ENCODE results near the gene CHIT1. TPM values are rescaled to one million over a fixed set of nuclear protein-coding genes. Genes with fewer than 3 reads are reported as not detected.

Gene CHIT1
- total and polyA plus RNA-seq, 8 donors, result 0.09 to 3.0 (median 0.24) TPM; not detected in 1

DNA sequence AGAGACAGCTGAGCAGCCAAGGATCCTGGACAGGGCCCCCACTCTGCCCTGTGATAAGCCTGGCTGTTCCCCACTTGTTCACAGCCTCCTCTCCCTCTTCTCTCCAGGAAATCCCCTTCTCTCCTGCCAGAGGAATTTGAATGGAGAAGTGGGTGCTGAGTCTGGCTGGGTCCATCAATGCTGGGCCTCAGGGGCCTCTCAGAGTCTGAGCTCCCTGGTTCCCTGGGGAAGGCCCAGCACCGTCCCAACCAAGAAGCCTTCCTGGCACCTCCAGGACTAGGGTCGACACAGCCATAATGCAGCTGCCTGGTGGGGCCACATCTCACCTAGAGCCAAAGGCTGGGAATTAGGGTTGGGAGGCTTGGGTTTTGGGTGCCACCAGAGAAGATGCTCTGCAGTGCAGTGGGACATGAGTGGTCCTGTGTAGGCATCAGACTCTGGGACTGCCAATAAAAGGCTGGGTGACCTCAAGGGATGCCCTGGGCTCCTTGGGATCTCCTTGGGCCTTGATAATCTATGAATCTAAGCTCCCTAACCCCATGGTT, 56.4 kb downstream of the CHIT1 start:
- no peak for TF ChIP-seq CTCF (IDR thresholded peaks at IDR 0.05)
- Histone ChIP-seq H3K4me3 (no peak overlapping the region), H3K27me3 (no peaks in the 10 kb centered on the region), H3K36me3 (no peaks in the 10 kb centered on the region), H3K27ac (no peak overlapping the region), H3K4me1 (peaks cover 8 to 32% of the 10 kb centered on the region in 2 donors), H3K9me3 (no peaks in the 10 kb centered on the region)
- DNase-seq (no peak), ATAC-seq (no peak)
- intact Hi-C loops (cut with DNase I), result no loop called here

- TF ChIP-seq CTCF (IDR thresholded peaks at IDR 0.05), result peak; percentile 80 to 84
- peak in 3 of 4 donors; percentile 56 to 86 (median 71) for DNase-seq
- intact Hi-C loops (cut with DNase I), result no loop called here
- no peaks in the 10 kb centered on the region for H3K36me3 ChIP-seq
- H3K27me3 ChIP-seq, result no peaks in the 10 kb centered on the region
- no peak overlapping the region for H3K27ac ChIP-seq
- no peak overlapping the region for H3K4me3 ChIP-seq
- peak; percentile 87 for ATAC-seq
- H3K9me3 ChIP-seq, result no peaks in the 10 kb centered on the region
- peaks cover 8 to 29% of the 10 kb centered on the region in 2 donors for H3K4me1 ChIP-seq
Observed at GRCh38 chr1:203172184-203173010, 57.1 kb downstream of the CHIT1 start.

DNA sequence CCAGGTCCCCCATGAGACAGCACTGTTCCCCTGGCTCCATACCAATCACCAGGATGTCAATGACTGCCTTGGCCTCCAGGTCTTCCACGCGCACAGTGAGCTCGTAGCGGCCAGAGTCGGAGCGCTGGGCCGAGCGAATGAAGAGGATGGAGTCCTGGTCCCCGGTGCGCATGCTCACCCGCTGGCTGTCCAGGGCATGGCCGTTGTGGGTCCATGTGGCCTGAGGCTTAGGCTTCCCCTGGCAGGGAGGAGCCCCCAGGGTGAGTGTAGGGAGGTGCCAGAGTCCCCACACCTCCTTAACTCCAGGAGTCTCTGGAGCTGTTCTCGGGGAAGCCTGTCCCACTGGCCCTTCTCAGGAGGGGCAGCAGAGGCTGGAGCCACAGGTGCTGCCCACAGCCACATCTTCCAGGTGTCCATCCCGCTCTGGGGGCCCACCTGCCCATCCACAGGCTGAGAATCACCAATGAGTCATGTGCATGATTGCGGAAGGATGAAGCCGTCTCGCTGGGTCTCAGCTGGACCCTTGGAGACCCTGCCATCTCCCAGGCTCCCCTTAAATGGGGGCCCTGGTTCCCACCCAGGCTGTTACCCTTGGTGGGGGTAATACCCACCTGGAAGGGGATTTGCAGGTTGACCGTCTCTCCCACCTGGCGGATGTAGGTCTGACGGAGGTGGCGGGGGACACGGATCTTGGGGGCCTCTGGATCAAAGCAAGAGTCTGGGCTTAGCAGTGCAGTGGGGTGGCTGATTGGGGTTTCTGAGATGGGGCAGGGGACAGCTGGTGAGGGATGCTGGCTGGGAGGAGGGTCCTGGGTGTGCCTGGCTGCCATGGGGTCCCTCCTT, 57.9 kb downstream of the CHIT1 start:
- intact Hi-C loops (cut with DNase I), result no loop called here
- Histone ChIP-seq H3K4me3 (no peak overlapping the region), H3K9me3 (no peaks in the 10 kb centered on the region), H3K36me3 (no peaks in the 10 kb centered on the region), H3K4me1 (peaks cover 8 to 23% of the 10 kb centered on the region in 2 donors), H3K27ac (no peak overlapping the region), H3K27me3 (no peaks in the 10 kb centered on the region)
- no peak for ATAC-seq
- TF ChIP-seq CTCF (IDR thresholded peaks at IDR 0.05), result no peak
- DNase-seq, result no peak

DNA sequence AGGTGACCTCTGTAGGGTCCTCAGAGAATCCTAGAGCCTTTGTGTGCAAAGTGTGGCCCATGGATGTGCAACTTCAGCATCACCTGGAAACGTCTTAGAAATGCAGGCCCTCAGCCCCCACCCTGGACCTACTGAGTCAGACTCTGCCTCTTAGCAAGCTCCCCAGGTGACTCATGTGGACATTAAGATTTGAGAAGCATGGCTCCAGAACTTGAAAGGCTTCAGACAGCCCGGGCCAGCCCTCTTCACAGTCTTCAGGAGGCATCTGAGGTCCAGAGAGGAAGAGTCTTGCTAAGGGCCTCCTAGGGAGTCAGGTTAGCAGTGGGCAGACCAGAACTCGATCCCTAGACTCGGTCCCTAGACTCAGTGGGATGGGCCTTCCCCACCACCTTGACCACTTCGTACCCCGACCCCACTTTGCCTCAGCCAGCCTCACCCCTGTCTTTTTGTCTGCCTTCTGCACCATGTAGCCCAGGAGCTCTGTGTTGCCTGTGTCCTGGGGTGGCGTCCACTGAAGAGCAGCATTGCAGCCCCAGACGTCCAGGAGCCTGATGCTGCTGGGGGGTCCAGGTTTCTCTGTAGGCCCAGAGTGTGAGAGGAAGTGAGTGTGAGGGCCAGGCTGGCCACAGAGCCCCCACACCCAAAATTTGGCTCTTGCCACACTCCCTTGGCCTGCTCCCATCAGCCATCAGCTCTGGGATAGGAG, 58.7 kb downstream of the CHIT1 start:
- peaks cover 3 to 15% of the 10 kb centered on the region in 2 donors for H3K4me1 ChIP-seq
- DNase-seq (no peak), ATAC-seq (no peak)
- no peaks in the 10 kb centered on the region for H3K9me3 ChIP-seq
- no peaks in the 10 kb centered on the region for H3K36me3 ChIP-seq
- H3K4me3 ChIP-seq, result no peak overlapping the region
- no peaks in the 10 kb centered on the region for H3K27me3 ChIP-seq
- intact Hi-C loops (cut with DNase I), result no loop called here
- no peak overlapping the region for H3K27ac ChIP-seq
- TF ChIP-seq CTCF (IDR thresholded peaks at IDR 0.05), result no peak
